Measurements from ENCODE around the gene WNT3. TPM values are rescaled to one million over a fixed set of nuclear protein-coding genes. Genes with fewer than 3 reads are reported as not detected.
"Not testable (repeated sequence)": the region's sequence is repeated elsewhere in the genome, so short reads cannot be mapped to it uniquely, and the experiment has no call there.

WNT3 gene
- total RNA-seq, 1 donor from 2014 or later: 1.5 TPM

DNA sequence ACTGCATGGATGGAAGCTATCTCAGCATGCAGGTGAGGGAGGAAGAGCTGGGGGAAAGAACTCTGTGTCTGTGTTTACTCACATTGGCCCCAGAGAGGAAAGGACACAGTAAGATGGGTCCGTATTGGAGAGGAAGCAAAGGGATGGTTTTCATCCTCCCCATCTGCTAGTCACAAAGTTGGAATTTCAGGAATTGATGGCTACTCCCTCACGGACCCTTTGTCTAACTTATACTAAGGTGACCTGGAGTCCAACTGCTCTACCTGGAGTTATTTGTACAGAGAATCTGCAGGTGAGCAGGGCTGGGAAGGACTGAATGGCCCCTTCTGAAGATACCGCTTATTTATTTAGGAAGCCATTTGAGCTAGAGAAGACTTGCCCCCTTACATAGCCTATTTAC is 55.1 kb downstream of the WNT3 start:
- no peak for DNase-seq (ENCODE audit: extremely low spot score in 2 of 2)
- Histone ChIP-seq H3K27ac (no peak overlapping the region), H3K27me3 (no peaks in the 10 kb centered on the region), H3K9me3 (no peaks in the 10 kb centered on the region), H3K36me3 (no peaks in the 10 kb centered on the region), H3K4me3 (no peak overlapping the region), H3K4me1 (no peaks in the 10 kb centered on the region)
- intact Hi-C loops (cut with DNase I): no loop called here
- TF ChIP-seq POLR2AphosphoS5 (IDR thresholded peaks at IDR 0.05; ENCODE audit: insufficient read depth in 1 of 2, low read depth in 1 of 2): no peak

GRCh38 chr17:46759141-46759540 is 59.4 kb downstream of the WNT3 start:
- H3K27ac ChIP-seq: no peak overlapping the region
- no peak overlapping the region for H3K4me3 ChIP-seq
- TF ChIP-seq POLR2A (IDR thresholded peaks at IDR 0.05) (no peak), POLR2AphosphoS5 (IDR thresholded peaks at IDR 0.05; ENCODE audit: insufficient read depth in 1 of 2, low read depth in 1 of 2) (no peak), CTCF (IDR thresholded peaks at IDR 0.05) (no peak)
- H3K36me3 ChIP-seq: peaks cover 0 to 4% of the 10 kb centered on the region in 2 donors
- H3K9me3 ChIP-seq: no peaks in the 10 kb centered on the region
- H3K27me3 ChIP-seq: no peaks in the 10 kb centered on the region
- DNase-seq (ENCODE audit: extremely low spot score in 2 of 2): no peak
- intact Hi-C loops (cut with DNase I): no loop called here
- H3K4me1 ChIP-seq: no peaks in the 10 kb centered on the region

DNA sequence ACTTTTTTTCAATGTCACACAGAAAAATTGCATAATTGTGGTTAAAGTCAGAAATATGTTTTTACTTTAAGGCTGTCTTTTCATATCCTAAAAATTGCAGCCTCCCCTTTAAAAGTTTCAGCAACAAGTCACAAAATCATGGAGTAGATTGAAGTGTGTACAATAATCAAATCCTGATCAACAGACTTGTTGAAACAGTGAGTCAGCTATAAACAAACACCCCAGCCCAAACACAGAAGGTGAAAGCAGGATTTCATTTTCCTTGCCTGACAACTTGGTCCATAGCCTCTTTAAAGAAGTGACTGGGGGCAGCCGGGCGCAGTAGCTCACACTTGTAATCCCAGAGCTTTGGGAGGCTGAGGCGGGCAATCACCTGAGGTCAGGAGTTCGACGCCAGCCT is 59.9 kb downstream of the WNT3 start:
- Histone ChIP-seq H3K4me3 (no peak overlapping the region), H3K27ac (no peak overlapping the region), H3K9me3 (no peaks in the 10 kb centered on the region), H3K36me3 (peaks cover 0 to 4% of the 10 kb centered on the region in 2 donors), H3K4me1 (no peaks in the 10 kb centered on the region), H3K27me3 (no peaks in the 10 kb centered on the region)
- intact Hi-C loops (cut with DNase I): no loop called here
- TF ChIP-seq POLR2AphosphoS5 (IDR thresholded peaks at IDR 0.05; ENCODE audit: insufficient read depth in 1 of 2, low read depth in 1 of 2): no peak
- TF ChIP-seq CTCF (IDR thresholded peaks at IDR 0.05): no peak
- TF ChIP-seq POLR2A (IDR thresholded peaks at IDR 0.05): no peak
- no peak for DNase-seq (ENCODE audit: extremely low spot score in 2 of 2)

DNA sequence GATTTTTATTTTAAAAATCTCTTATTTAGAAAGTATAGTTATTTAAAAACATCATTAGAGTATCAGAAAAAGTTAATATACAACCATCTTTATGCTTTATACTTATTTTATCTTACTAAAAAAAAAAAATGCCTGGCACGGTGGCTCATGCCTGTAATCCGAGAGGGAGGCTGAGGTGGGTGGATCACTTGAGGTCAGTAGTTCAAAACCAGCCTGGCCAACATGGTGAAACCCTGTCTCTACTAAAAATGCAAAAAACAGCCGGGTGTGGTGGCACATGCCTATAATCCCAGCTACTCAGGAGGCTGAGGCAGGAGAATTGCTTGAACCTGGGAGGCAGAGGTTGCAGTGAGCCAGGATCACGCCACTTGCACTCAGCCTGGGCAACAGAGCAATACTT is 60.9 kb downstream of the WNT3 start:
- H3K4me3 ChIP-seq; H3K9me3 ChIP-seq; H3K27ac ChIP-seq; H3K27me3 ChIP-seq; DNase-seq (ENCODE audit: extremely low spot score in 2 of 2); H3K36me3 ChIP-seq; H3K4me1 ChIP-seq; intact Hi-C loops (cut with DNase I): not testable (repeated sequence)

GRCh38 chr17:46756861-46757260 is 61.6 kb downstream of the WNT3 start:
- intact Hi-C loops (cut with DNase I): no loop called here
- no peak overlapping the region for H3K27ac ChIP-seq
- H3K4me3 ChIP-seq: no peak overlapping the region
- no peak for DNase-seq (ENCODE audit: extremely low spot score in 2 of 2)
- H3K27me3 ChIP-seq: no peaks in the 10 kb centered on the region
- peaks cover 0 to 7% of the 10 kb centered on the region in 2 donors for H3K36me3 ChIP-seq
- H3K9me3 ChIP-seq: no peaks in the 10 kb centered on the region
- TF ChIP-seq CTCF (IDR thresholded peaks at IDR 0.05): no peak
- H3K4me1 ChIP-seq: no peaks in the 10 kb centered on the region

- no peak for TF ChIP-seq CTCF (IDR thresholded peaks at IDR 0.05)
- no peak for TF ChIP-seq POLR2A (IDR thresholded peaks at IDR 0.05)
- no peak for TF ChIP-seq POLR2AphosphoS5 (IDR thresholded peaks at IDR 0.05; ENCODE audit: insufficient read depth in 1 of 2, low read depth in 1 of 2)
Measured at GRCh38 chr17:46756081-46756735, 62.3 kb downstream of the WNT3 start.

More at GRCh38 chr17:46756081-46756735, 62.3 kb downstream of the WNT3 start:
- Histone ChIP-seq H3K36me3 (peaks cover 0 to 12% of the 10 kb centered on the region in 2 donors), H3K9me3 (no peaks in the 10 kb centered on the region), H3K4me3 (no peak overlapping the region), H3K4me1 (no peaks in the 10 kb centered on the region), H3K27ac (no peak overlapping the region), H3K27me3 (no peaks in the 10 kb centered on the region)
- DNase-seq (ENCODE audit: extremely low spot score in 2 of 2): no peak
- intact Hi-C loops (cut with DNase I): no loop called here

Measured in vagina (tissue), 2 donors.